Endothelial cell of umbilical vein (primary cell): ENCODE measurements around the gene NCK1. TPM values are rescaled to one million over a fixed set of nuclear protein-coding genes. Genes with fewer than 3 reads are reported as not detected.

Experiments
- BruUV-seq: library from RNA; stranded (reverse); fragments of 400-500 nt; replicated peaks from 2 replicates; lab custom pipeline; 2021; lab: Mats Ljungman, UMichigan
- CTCF ChIA-PET: fragments of 300-600, 350-600 bp; sonication (Branson Sonifier 250); formaldehyde crosslinking; loops from one replicate; lab custom pipeline; 2021; ENCODE audit warnings: antibody characterized with exemption, inconsistent platforms; lab: Charles Lee
- POLR2A ChIA-PET: fragments of 300-600, 350-600 bp; sonication (Branson Sonifier 250); formaldehyde crosslinking; loops from one replicate; lab custom pipeline; 2021; ENCODE audit warnings: antibody characterized with exemption, inconsistent platforms; lab: Charles Lee
- DNase-seq: peaks from one replicate; pipeline ENCODE4 v3.0.0-alpha.2; 2011; ENCODE audit warnings: low read depth, low spot score
- FAIRE-seq: peaks from 2 replicates; lab custom pipeline; 2011; peaks lifted over from hg19 to GRCh38; lab: Jason Lieb, UNC
- H2AFZ ChIP-seq: 2 replicates; pipeline ENCODE4 v1.6.0; 2012; ENCODE audit warnings: low read depth, low read length, control low read depth, inconsistent platforms
- H3K27ac ChIP-seq: 2 replicates; pipeline ENCODE4 v1.5.1; 2011; ENCODE audit warnings: low read depth, mild to moderate bottlenecking, control low read depth, low read length, moderate library complexity; ENCODE audit not compliant: insufficient read depth
- H3K27me3 ChIP-seq, 2 experiments: 2 replicates each; pipeline versions ENCODE4 v1.6.0 to v1.6.1; 2011; ENCODE audit warnings: low read length in 2 of 2, mixed read lengths in 1 of 2; ENCODE audit not compliant: control insufficient read depth in 2 of 2, insufficient read depth in 2 of 2
- H3K36me3 ChIP-seq, 2 experiments: 2 replicates in 1 of 2; 3 replicates in 1 of 2; pipeline ENCODE4 v1.5.1; 2011; ENCODE audit warnings: low read length in 2 of 2, mild to moderate bottlenecking in 1 of 2, moderate library complexity in 1 of 2; ENCODE audit not compliant: control insufficient read depth in 2 of 2, insufficient read depth in 2 of 2; ENCODE audit errors: extremely low read depth in 1 of 2
- H3K4me1 ChIP-seq: 3 replicates; pipeline ENCODE4 v1.5.1; 2011; ENCODE audit warnings: mild to moderate bottlenecking, low read length; ENCODE audit not compliant: control insufficient read depth, insufficient read depth; ENCODE audit errors: extremely low read depth
- H3K4me2 ChIP-seq: 2 replicates; pipeline ENCODE4 v1.6.1; 2011; ENCODE audit warnings: low read length, control low read depth, mixed read lengths; ENCODE audit not compliant: insufficient read depth
- H3K4me3 ChIP-seq, 3 experiments: fragments of 200-600 bp in 1 of 3; sonication (generic), shearing (Covaris generic) in 1 of 3; replicated peaks in 1 of 3; 2 replicates each; pipeline ENCODE4 v1.5.1; 2011 to 2016; ENCODE audit warnings: control low read depth in 3 of 3, low read length in 3 of 3, mild to moderate bottlenecking in 2 of 3, inconsistent platforms in 1 of 3, low read depth in 1 of 3, moderate library complexity in 1 of 3; ENCODE audit not compliant: insufficient read depth in 1 of 3
- H3K79me2 ChIP-seq: 2 replicates; pipeline ENCODE4 v1.6.0; 2012; ENCODE audit warnings: low read length, inconsistent platforms; ENCODE audit not compliant: control insufficient read depth, insufficient read depth
- H3K9ac ChIP-seq: replicated peaks from 2 replicates; pipeline ENCODE3; 2011; ENCODE audit warnings: low read length, control low read depth; ENCODE audit not compliant: insufficient read depth; ENCODE audit errors: extremely low read depth
- H3K9me1 ChIP-seq: replicated peaks from 3 replicates; pipeline ENCODE4 v1.6.0; 2011; ENCODE audit warnings: mild to moderate bottlenecking, low read length; ENCODE audit not compliant: control insufficient read depth, insufficient read depth; ENCODE audit errors: extremely low read depth
- H3K9me3 ChIP-seq: replicated peaks from 2 replicates; pipeline ENCODE4 v1.5.1; 2012; ENCODE audit warnings: low read length, inconsistent platforms; ENCODE audit not compliant: control insufficient read depth, insufficient read depth
- H4K20me1 ChIP-seq: replicated peaks from 2 replicates; pipeline ENCODE3; 2011; ENCODE audit warnings: mild to moderate bottlenecking, low read length; ENCODE audit not compliant: control insufficient read depth, insufficient read depth; ENCODE audit errors: extremely low read depth
- EZH2 ChIP-seq: IDR thresholded peaks from 2 replicates; pipeline ENCODE4 v1.6.1; 2012; ENCODE audit warnings: borderline replicate concordance, low read depth, mild to moderate bottlenecking, moderate library complexity, low read length, inconsistent platforms; ENCODE audit not compliant: severe bottlenecking
- FOS ChIP-seq: IDR thresholded peaks from 2 replicates; pipeline ENCODE4 v1.6.1; 2011; ENCODE audit warnings: mild to moderate bottlenecking, low read length, moderate library complexity, borderline replicate concordance; ENCODE audit not compliant: insufficient read depth
- GATA2 ChIP-seq: IDR thresholded peaks from 2 replicates; pipeline ENCODE4 v1.7.0; 2011; ENCODE audit warnings: low read depth, mild to moderate bottlenecking, moderate library complexity, mixed read lengths, low read length; ENCODE audit not compliant: insufficient read length, insufficient read depth
- JUN ChIP-seq: IDR thresholded peaks from 2 replicates; pipeline ENCODE4 v1.6.1; 2011; ENCODE audit warnings: borderline replicate concordance, low read depth; ENCODE audit not compliant: insufficient read length, insufficient read depth
- MYC ChIP-seq: IDR thresholded peaks from one replicate; pipeline ENCODE4 v1.6.1; 2011; ENCODE audit warnings: mild to moderate bottlenecking, low read depth, low read length
- POLR2A ChIP-seq: IDR thresholded peaks from 2 replicates; pipeline ENCODE4 v1.6.1; 2012; ENCODE audit warnings: low read depth, mild to moderate bottlenecking, control low read depth, low read length
- POLR2AphosphoS5 ChIP-seq: IDR thresholded peaks from 2 replicates; pipeline ENCODE4 v1.6.1; 2012; ENCODE audit warnings: low read depth, mild to moderate bottlenecking, control low read depth, low read length, moderate library complexity; ENCODE audit not compliant: insufficient read depth
- dilution Hi-C: fragments of 300-500 bp; cut with MboI; formaldehyde crosslinking; loops from one replicate; pipeline ENCODE4 v1.15.0; 2019; ENCODE audit warnings: low sequenced_read_pairs; ENCODE audit not compliant: extremely low pct_ligation_motif_present
- intact Hi-C: fragments of 100-400 bp; cut with micrococcal nuclease; formaldehyde crosslinking; loops from one replicate; pipeline ENCODE4 v1.10.0; 2022
- polyA plus RNA-seq, 4 experiments: library from polyadenylated mRNA; depleted of rRNA in 3 of 4; stranded (reverse) in 3 of 4; unstranded in 1 of 4; fragments of >200 nt; gene quantifications; 2 replicates each; pipeline versions ENCODE4 v1.2.1 to v1.2.3, GENCODE V29; 2011 to 2012; ENCODE audit warnings: missing spikeins in 1 of 4
- total RNA-seq: library from RNA; stranded (reverse); gene quantifications from 2 replicates; pipeline ENCODE4 v1.2.3, GENCODE V29; 2021
- TF ChIP-seq, protein P1 (sequence below): IDR thresholded peaks from 2 replicates; pipeline ENCODE4 v1.6.1; 2011; ENCODE audit not compliant: insufficient read depth, insufficient read length
- TF ChIP-seq, protein P2 (sequence below), 2 donors: IDR thresholded peaks; 1 replicate in 1 of 2; 2 replicates in 1 of 2; pipeline ENCODE4 v1.5.1; 2011; ENCODE audit warnings: low read length in 2 of 2, mild to moderate bottlenecking in 2 of 2, moderate library complexity in 2 of 2, control low read depth in 1 of 2, inconsistent platforms in 1 of 2, low read depth in 1 of 2; ENCODE audit not compliant: insufficient read depth in 1 of 2; ENCODE audit errors: extremely low read depth in 1 of 2

The NCK1 gene
- total and polyA plus RNA-seq, 2 donors (not counting 3 experiments of a cell fraction or from before 2014, with no cell fraction given) = 19.3 to 52.2 TPM

DNA sequence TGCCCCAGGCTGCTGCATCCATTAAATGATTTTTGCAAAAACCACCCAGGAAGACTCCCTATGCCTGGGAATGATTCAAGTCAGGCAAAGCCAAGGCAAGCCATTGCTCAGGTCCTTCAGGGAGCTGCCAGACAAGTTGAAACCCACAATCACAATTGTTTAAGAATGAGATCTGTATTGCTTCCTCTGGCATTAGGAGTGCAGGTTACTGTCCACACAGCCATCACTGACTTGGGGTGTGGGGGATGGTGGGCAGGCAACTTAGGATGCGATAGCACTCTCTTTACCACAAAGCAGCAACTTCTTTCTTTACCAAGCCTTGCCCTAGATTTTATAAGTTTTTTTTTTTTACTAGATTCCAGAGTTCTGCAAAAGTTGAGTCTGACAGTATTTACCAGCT lies 80.8 kb downstream of the NCK1 start:
- Histone ChIP-seq H3K4me2 (peak overlapping the region; percentile 81), H3K27me3 (no peaks in the 10 kb centered on the region), H3K27ac (no peak overlapping the region), H3K9ac (no peak overlapping the region), H3K9me3 (no peaks in the 10 kb centered on the region), H2AFZ (no peak overlapping the region), H3K9me1 (no peaks in the 10 kb centered on the region), H3K36me3 (peaks cover 2 to 6% of the 10 kb centered on the region in 2 experiments), H3K4me1 (peaks cover 24% of the 10 kb centered on the region), H3K79me2 (peaks cover 56% of the 10 kb centered on the region), H3K4me3 (no peak overlapping the region), H4K20me1 (no peaks in the 10 kb centered on the region)
- BruUV-seq = no TSS peak
- TF ChIP-seq GATA2 (no peak), POLR2A (no peak), EZH2 (no peak), JUN (no peak), FOS (no peak), POLR2AphosphoS5 (no peak), MYC (no peak)
- TF ChIP-seq, protein P1, sequence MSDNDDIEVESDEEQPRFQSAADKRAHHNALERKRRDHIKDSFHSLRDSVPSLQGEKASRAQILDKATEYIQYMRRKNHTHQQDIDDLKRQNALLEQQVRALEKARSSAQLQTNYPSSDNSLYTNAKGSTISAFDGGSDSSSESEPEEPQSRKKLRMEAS = no peak
- TF ChIP-seq, protein P2, sequence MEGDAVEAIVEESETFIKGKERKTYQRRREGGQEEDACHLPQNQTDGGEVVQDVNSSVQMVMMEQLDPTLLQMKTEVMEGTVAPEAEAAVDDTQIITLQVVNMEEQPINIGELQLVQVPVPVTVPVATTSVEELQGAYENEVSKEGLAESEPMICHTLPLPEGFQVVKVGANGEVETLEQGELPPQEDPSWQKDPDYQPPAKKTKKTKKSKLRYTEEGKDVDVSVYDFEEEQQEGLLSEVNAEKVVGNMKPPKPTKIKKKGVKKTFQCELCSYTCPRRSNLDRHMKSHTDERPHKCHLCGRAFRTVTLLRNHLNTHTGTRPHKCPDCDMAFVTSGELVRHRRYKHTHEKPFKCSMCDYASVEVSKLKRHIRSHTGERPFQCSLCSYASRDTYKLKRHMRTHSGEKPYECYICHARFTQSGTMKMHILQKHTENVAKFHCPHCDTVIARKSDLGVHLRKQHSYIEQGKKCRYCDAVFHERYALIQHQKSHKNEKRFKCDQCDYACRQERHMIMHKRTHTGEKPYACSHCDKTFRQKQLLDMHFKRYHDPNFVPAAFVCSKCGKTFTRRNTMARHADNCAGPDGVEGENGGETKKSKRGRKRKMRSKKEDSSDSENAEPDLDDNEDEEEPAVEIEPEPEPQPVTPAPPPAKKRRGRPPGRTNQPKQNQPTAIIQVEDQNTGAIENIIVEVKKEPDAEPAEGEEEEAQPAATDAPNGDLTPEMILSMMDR (IDR thresholded peaks at IDR 0.05; ENCODE audit: extremely low read depth in 1 of 2, insufficient read depth in 1 of 2, low read depth in 1 of 2, low read length in 2 of 2) = no peak
- FAIRE-seq (no peak), DNase-seq (no peak)
- ChIA-PET POLR2A (no interaction called here), CTCF (interaction anchor here (1.1 to 2.3 kb wide), 4 partner anchors 41 to 190 kb away, joined by 3 to 7 read pairs (median 4); partner anchors contain the start of gene STAG1)
- dilution Hi-C loops = no loop called here
- intact Hi-C loops = no loop called here
